GM12801 (cell line): Measurements from ENCODE around the gene RNF121.

Experiments used
- CTCF ChIP-seq: IDR thresholded peaks from one replicate; pipeline ENCODE4 v1.5.1; 2011; ENCODE audit warnings: control low read depth; ENCODE audit not compliant: insufficient read length; ENCODE audit errors: extremely low read depth

Gene RNF121

GRCh38 chr11:72001285-72001684 lies 72.4 kb downstream of the RNF121 start:
- TF ChIP-seq CTCF, result no peak

DNA sequence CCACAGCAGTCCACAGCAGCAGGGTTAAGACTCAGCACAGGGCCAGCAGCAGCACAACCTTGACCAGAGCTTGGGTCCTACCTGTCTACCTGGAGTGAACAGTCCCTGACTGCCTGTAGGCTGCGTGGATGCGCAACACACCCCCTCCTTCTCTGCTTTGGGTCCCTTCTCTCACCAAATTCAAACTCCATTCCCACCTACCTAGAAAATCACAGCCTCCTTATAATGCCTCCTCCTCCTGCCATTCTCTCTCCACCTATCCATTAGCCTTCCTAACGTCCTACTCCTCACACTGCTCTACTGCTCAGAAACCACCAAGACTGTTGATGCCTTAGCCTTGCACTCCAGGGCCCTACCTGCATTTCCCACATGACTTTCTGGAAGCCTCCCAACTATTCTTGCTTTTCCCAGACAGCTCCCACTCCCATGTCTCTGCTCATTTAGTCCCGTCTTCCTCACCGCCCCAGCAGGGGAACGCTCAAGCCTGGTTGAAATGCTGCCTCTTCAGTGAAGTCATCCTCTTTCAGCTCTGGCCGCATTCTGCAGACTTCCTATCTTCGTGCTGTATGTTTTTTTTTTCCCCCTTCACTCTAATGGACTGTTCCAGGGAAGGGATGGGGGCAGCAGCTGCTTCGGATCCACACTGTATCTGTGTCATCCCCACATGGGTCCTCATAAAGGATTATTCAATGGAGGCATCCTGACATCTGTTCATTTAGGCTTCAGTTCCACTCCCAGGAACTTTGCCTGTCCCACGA lies 73.2 kb downstream of the RNF121 start:
- no peak for TF ChIP-seq CTCF

DNA sequence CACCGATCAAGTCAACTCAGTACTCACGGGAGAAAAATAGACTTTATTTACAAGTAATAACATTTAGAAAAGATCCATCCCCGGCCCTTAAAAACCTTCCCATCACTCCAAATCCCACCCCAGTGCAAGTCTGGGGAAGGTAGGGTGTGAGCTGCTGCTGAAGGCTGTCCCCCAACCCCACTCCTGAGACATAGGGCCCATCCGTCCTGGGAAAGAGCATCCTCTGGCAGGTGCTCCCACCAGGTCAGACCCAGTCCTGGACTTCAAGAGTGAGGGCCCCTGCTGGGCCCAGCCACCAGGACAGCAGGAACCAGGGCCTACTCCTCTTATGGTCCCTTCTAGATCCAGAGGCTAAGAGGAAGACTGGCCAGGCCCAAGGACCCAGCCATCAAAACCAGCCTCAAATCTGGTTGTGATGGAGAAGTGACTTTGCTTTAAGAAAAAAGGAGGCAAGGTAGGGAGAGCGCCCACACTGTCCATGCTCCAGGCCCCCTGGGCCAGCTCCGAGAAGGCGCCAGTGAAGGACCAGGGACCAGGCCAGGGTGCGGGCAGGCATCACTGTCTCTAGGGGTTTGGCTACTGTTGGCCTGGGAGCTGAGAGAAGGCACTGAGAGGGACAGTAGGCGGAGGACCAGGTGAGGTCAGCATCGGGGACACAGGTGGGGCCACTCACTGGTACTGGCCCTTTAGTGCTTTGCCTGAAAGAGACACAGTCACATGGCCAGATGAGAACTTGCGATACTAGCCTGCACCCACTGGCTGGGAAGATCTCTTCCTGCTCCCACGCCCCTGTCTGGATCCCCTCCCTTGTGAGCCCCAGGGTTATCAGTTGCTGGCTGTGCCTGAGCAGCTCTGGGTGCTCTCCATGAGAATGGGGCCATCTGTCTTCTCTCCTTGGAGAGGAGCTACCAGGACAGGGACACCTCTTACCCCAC lies 74.3 kb downstream of the RNF121 start:
- no peak for TF ChIP-seq CTCF

DNA sequence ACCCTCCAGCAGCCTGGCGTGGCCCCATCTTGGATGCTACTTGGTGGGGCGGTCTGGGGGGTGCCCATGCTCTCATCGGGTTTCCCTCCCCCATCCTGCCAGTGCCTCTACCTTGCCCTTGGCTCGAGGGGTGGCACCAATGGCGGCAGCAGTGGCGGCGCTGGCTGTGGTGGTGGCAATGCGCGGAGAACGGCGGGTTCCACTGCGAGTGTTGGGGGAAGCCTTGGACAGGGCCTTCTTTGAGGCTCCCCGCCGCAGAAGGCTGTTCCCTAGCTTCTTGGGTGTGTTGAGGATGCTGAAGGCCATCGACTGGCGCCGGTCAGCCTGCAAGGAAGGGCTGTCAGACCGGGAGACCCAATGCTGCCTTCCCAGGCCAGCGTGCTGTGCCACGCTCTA lies 74.9 kb downstream of the RNF121 start:
- TF ChIP-seq CTCF, result no peak

- no peak for TF ChIP-seq CTCF
Observed at GRCh38 chr11:72004515-72005346, 75.9 kb downstream of the RNF121 start.

DNA sequence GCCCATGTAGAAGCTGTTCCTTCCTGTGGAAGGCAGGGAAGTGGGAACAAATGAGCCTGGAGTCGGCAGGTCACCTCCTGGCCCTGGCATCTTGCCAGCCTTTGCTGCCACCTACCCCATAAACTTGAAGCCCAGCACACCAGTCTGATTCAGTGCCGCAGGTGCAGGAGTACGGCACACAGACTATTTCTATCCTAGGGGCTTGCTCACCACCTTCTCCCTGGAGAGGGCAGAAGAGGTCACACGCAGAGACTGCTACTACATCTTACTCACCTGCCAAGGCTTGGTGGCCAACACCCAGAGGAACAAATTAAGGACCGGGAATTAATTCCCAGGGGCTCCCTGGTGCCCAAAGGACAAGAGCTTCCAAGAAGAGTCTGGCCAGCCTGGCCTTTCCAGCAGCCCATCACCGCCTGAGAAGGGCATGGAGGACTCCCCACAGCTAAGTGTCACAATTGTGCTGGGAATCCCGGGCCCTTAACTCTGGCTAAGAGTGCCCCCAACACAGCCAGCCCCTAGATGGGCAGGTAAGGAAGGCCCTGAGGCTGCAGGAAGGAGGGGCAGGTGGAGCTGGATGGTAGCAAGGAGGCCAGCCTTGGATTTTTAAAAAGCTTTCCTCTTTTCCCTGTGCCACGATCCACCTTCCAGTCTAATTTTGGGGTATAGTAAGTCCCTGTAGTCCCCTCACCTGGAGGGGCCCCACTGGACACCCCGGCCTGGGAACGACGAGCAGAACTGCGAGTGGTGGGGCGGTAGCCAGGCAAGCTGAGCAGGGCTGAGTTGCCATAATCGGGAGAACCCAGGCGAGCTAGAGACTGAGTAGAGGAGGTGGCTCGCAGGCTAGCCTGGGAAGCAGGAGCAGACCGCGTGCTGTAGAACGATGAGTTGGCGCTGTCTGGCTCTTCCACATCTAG lies 76.8 kb downstream of the RNF121 start:
- TF ChIP-seq CTCF, result no peak
